ENCODE measurements around the gene MPO. TPM values are rescaled to one million over a fixed set of nuclear protein-coding genes. Genes with fewer than 3 reads are reported as not detected.

Gene MPO
- total RNA-seq, 1 experiment from 2014 or later: not detected

GRCh38 chr17:58310511-58311428 is 30.0 kb upstream of the MPO start:
- Histone ChIP-seq H2BK20ac (ENCODE audit: low read depth, low read length, poor library complexity, severe bottlenecking) (no peak overlapping the region), H4K8ac (replicated peaks; ENCODE audit: insufficient read length, low read depth, low read length) (no peak overlapping the region), H3K14ac (ENCODE audit: insufficient read depth, low read length) (no peak overlapping the region; the same call in 1 of the 2 replicates), H2AK5ac (ENCODE audit: insufficient read length, low read length) (no peak overlapping the region), H4K5ac (ENCODE audit: insufficient read length, low read depth, low read length) (no peak overlapping the region), H3K4me1 (ENCODE audit: insufficient read depth, low read length) (no peaks in the 10 kb centered on the region), H3K56ac (ENCODE audit: insufficient read length, low read depth, low read length) (no peak overlapping the region), H3K79me2 (ENCODE audit: insufficient read depth, low read length) (no peaks in the 10 kb centered on the region), H3T11ph (ENCODE audit: low read length) (no peak overlapping the region), H3K27me3 (ENCODE audit: insufficient read depth, low read length) (no peaks in the 10 kb centered on the region), H3K27ac (ENCODE audit: insufficient read length, low read depth, low read length) (no peak overlapping the region), H2BK120ac (ENCODE audit: low read depth, low read length, poor library complexity, severe bottlenecking) (no peak overlapping the region), H3K79me1 (ENCODE audit: insufficient read depth, low read depth, low read length, poor library complexity, severe bottlenecking) (no peaks in the 10 kb centered on the region), H2BK5ac (ENCODE audit: insufficient read length, low read length) (no peak overlapping the region), H2BK12ac (ENCODE audit: insufficient read length, low read depth, low read length) (no peak overlapping the region), H4K91ac (ENCODE audit: insufficient read length, low read depth, low read length) (no peak overlapping the region), H4K20me1 (ENCODE audit: control insufficient read depth, insufficient read depth, insufficient read length) (no peaks in the 10 kb centered on the region), H2AFZ (ENCODE audit: low read length) (no peak overlapping the region), H3K4me2 (ENCODE audit: insufficient read depth, insufficient read length, low read length) (no peak overlapping the region), H3K4ac (ENCODE audit: low read depth, low read length) (no peak overlapping the region), H3K23ac (ENCODE audit: insufficient read length, low read depth, low read length) (no peak overlapping the region), H3K9ac (ENCODE audit: extremely low read depth, insufficient read length, low read length) (no peak overlapping the region), H3K9me3 (ENCODE audit: control insufficient read depth, low read depth, low read length) (no peaks in the 10 kb centered on the region), H3K18ac (ENCODE audit: insufficient read length, low read depth, low read length) (no peak overlapping the region), H2BK15ac (ENCODE audit: low read depth, low read length) (no peak overlapping the region), H3K23me2 (ENCODE audit: insufficient read length, low read depth, low read length, poor library complexity, severe bottlenecking) (no peaks in the 10 kb centered on the region)
- no peak for TF ChIP-seq CTCF (conservative IDR thresholded peaks at IDR 0.05)
- no peaks in the 10 kb centered on the region for H3K36me3 Mint-ChIP-seq (ENCODE audit: insufficient read depth in 1 of 3, low read depth in 3 of 3)
- peaks cover 2% of the 10 kb centered on the region; the same call in 1 of the 2 replicates for H3K27me3 Mint-ChIP-seq (ENCODE audit: low read depth)
- H3K4me1 Mint-ChIP-seq: peaks cover 0 to 20% of the 10 kb centered on the region in 2 experiments; a peak in 2 of 4 replicates
- no peak overlapping the region for H3K4me3 Mint-ChIP-seq
- no peak overlapping the region for H3K27ac Mint-ChIP-seq
- no CpG with 5 or more reads among the region's 23 CpGs for WGBS (ENCODE audit: extremely low coverage, insufficient read length, low lambda C conversion rate)
- DNase-seq: no peak
- no peaks in the 10 kb centered on the region for H3K9me3 Mint-ChIP-seq
